Ectodermal cell (in vitro differentiated cells): Measurements from ENCODE around the gene SEC24C.
"Not testable (repeated sequence)": the region's sequence is repeated elsewhere in the genome, so short reads cannot be mapped to it uniquely, and the experiment has no call there.

ENCODE experiments used
- H3K27ac ChIP-seq: 2 replicates; pipeline ENCODE4 v1.7.0; 2013; ENCODE audit warnings: mild to moderate bottlenecking, low read depth, low read length; ENCODE audit not compliant: insufficient read depth, poor library complexity, severe bottlenecking
- H3K27me3 ChIP-seq: 2 replicates; pipeline ENCODE4 v1.7.0; 2013; ENCODE audit warnings: mild to moderate bottlenecking, low read length; ENCODE audit not compliant: insufficient read depth, control insufficient read depth, poor library complexity, severe bottlenecking
- H3K36me3 ChIP-seq: one replicate; pipeline ENCODE4 v1.7.0; 2013; ENCODE audit warnings: low read length; ENCODE audit not compliant: control insufficient read depth, insufficient read depth
- H3K4me1 ChIP-seq: one replicate; pipeline ENCODE4 v1.7.0; 2013; ENCODE audit warnings: low read length; ENCODE audit not compliant: control insufficient read depth, insufficient read depth
- H3K4me3 ChIP-seq: 2 replicates; pipeline ENCODE4 v1.7.0; 2013; ENCODE audit warnings: low read depth, low read length, control low read depth; ENCODE audit not compliant: insufficient read depth
- H3K9me3 ChIP-seq: 2 replicates; pipeline ENCODE4 v1.7.0; 2013; ENCODE audit warnings: mild to moderate bottlenecking, low read length, moderate library complexity; ENCODE audit not compliant: control insufficient read depth
- WGBS, 2 experiments: methylation state at CpG; one replicate each; pipeline ENCODE4 v1.1.7; 2013; ENCODE audit warnings: missing lambda C conversion rate in 2 of 2; 5-methylcytosine and 5-hydroxymethylcytosine counted together

SEC24C gene

DNA sequence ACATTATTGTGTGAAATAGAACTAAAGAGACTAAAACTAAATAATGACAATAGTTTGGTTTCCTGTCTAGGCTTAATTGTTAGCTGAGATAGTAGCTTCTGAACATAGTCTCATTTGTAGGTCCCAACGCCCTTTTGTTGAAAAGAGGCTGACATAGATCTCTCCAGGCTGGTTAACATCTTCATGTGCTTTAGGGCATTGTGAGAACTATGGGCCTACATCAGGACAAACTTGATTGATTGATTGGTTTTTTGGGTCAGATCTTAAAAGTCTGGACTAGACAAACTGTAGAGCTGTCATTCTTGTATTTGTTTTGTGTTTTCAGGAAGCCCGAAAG lies 38.5 kb downstream of the SEC24C start:
- Histone ChIP-seq H3K4me1 (peaks cover 18% of the 10 kb centered on the region), H3K36me3 (peaks cover 8% of the 10 kb centered on the region), H3K27me3 (no peaks in the 10 kb centered on the region), H3K4me3 (peak overlapping the region; percentile 98), H3K27ac (no peak overlapping the region), H3K9me3 (no peaks in the 10 kb centered on the region)
- 60 to 63% methylated on average over 2 of the region's 2 CpGs for WGBS, 2 experiments

DNA sequence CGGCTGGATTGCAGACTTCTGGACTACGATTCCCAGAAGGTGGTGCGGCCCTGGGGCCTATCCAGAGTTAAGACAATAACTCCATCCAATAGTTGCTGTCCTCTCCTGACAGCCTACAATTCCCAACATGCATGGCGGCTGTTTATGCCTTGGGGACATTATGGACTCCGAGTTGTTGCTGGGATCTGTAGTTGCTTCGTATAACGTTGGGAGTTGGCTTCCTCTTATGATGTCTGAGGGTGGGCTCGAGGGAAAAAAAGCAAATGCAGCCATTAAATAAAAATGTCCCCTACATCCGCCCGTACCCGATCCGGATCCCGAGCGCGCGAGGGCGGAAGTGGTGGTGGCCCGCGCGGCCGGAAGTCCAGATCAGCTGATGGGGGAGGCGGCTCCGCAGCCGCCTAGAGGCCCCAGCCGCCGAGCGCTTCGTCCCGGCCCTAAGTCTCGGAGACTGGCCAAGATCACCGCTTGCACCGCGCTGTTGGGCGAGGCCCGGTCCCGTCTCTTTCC lies 41.1 kb downstream of the SEC24C start, which contains the start of gene ZSWIM8:
Gene ZSWIM8, plus strand, starts transcription at position 396 of the 510 bp plus-strand sequence. CDS start 273 bp downstream, outside the sequence.
- WGBS, 2 experiments: 0% methylated on average over 36 of the region's 36 CpGs
- H3K27ac ChIP-seq: no peak within 1 kb of the TSS
- peak within 1 kb of the TSS; percentile 82 for H3K4me3 ChIP-seq
- peaks cover 11% of the 10 kb centered on the region for H3K36me3 ChIP-seq
- no peaks in the 10 kb centered on the region for H3K27me3 ChIP-seq
- peaks cover 13% of the 10 kb centered on the region for H3K4me1 ChIP-seq
- no peaks in the 10 kb centered on the region for H3K9me3 ChIP-seq

DNA sequence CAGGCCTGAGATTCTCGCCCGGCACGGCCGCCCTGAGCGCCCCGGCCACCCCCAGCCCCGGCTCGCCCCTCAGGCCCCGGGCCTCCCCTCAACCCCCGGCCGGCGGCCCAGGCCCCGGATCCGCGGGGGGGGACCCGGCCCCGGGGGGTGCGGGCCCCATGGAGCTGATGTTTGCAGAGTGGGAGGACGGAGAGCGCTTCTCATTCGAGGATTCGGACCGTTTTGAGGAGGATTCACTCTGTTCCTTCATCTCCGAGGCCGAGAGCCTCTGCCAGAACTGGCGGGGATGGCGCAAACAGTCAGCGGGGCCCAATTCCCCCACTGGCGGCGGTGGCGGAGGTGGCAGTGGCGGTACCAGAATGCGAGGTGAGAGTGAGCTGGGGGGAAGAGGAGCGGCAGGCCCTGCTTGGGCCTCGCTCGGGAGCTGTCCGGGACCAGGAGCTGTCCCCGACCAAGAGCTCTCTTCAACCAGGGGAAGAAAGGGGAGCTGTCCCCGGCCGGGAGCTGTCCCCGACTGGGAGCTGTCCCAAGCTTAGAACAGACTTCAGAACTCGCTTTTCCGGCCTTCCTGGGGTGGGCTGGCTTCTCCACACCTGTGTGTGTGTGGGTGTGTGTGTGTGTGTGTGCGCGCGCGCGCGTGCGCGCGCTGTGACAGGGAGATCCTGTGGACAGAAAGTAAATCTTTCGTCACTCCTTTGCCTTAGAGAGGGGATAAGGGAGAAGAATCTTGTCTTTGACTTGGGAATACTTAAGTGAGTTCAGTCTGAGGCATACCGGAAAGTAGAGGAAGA lies 41.7 kb downstream of the SEC24C start:
- H3K4me3 ChIP-seq: peak overlapping the region; percentile 82
- no peak overlapping the region for H3K27ac ChIP-seq
- no peaks in the 10 kb centered on the region for H3K27me3 ChIP-seq
- 1 to 2% methylated on average over 54 of the region's 54 CpGs for WGBS, 2 experiments
- H3K4me1 ChIP-seq: peaks cover 8% of the 10 kb centered on the region
- peaks cover 14% of the 10 kb centered on the region for H3K36me3 ChIP-seq
- no peaks in the 10 kb centered on the region for H3K9me3 ChIP-seq

DNA sequence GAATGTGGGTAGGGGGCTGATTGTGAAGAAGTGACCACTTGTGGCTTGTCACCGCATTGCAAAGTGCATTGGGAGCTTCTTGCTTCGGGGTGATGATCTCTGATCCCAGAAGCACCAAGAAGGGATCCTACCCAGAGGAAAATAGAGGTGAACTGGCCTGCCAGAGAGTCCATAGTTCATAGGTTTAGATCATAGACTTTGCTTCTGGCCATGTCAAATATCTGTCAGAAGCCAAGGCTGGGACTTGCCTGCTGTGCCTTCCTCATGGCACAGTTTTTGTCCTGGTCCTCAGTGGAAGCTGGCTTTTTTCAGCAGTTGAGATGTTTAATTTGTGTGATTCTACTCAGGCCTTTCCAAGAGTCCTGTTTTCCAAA lies 42.3 kb downstream of the SEC24C start:
- 21 to 25% methylated on average over 2 of the region's 2 CpGs for WGBS, 2 experiments
- H3K27ac ChIP-seq: no peak overlapping the region

DNA sequence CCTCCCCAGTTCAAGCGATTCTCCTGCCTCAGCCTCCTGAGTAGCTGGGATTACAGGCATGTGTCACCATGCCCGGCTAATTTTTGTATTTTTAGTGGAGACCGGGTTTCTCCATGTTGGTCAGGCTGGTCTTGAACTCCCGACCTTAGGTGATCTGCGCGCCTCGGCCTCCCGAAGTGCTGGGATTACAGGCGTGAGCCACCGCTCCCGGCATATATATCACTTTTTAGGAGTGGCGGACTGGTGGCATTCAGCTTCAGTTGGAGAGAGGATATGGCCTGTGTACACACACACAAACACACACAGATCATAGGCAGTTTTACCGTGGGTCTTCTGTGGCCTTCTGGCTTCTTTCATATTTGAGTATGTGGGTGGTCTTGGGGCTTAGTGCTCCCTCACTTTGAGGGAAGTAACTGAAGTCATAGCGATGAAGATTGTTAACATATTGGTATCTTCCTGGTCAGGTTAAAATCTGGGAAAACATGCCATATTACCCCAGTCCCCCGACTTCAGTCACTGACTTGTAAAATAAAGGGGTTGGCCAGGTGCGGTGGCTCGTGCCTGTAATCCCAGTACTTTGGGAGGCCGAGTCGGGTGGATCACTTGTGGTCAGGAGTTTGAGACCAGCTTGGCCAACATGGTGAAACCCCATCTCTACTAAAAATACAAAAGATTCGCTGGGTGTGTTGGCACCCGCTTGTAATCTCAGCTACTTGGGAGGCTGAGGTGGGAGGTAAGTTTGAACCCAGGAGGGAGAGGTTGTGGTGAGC lies 43.0 kb downstream of the SEC24C start:
- H3K27ac ChIP-seq, H3K4me1 ChIP-seq, H3K4me3 ChIP-seq, H3K27me3 ChIP-seq, H3K9me3 ChIP-seq: not testable (repeated sequence)
- WGBS, 2 experiments: 92 to 93% methylated on average over 21 of the region's 21 CpGs
- peaks cover 26% of the 10 kb centered on the region for H3K36me3 ChIP-seq

More for the DNA sequence above, 42.3 kb downstream of the SEC24C start:
- Histone ChIP-seq H3K36me3 (peaks cover 19% of the 10 kb centered on the region), H3K4me1 (peaks cover 5% of the 10 kb centered on the region), H3K9me3 (no peaks in the 10 kb centered on the region), H3K27me3 (no peaks in the 10 kb centered on the region), H3K4me3 (peak overlapping the region; percentile 82)

DNA sequence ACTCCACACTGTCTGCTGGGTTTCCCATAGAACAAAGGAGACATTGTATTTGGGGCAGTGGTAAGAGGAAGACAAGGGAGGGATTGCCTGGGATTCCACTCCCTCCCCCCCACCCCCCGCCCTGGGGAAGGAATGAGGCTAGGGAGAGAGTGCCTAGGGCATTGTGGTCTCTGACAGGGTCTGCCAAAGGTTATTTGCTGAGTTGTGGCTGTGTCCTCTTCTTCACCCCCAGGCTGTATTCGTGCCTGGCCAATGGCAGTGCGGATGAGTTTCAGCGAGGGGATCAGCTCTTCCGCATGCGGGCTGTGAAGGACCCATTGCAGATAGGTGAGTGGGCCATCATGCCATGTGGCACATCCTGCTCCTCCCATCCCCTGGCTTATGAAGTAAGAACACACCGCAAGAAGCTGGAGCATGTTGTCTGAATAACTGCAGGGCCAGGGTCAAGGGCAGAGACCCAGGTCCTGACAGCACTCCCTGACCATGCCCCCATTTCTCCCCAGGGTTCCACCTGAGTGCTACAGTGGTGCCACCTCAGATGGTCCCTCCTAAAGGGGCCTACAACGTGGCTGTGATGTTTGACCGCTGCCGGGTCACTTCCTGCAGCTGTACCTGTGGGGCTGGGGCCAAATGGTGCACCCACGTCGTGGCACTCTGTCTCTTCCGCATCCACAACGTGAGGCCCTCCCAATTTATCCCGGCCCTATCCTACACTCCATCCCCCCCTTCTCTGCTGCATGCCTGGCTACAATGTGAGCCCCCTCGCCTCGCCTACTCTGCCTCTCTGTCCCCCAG lies 44.9 kb downstream of the SEC24C start:
- Histone ChIP-seq H3K4me1 (no peaks in the 10 kb centered on the region), H3K27me3 (no peaks in the 10 kb centered on the region), H3K27ac (no peak overlapping the region), H3K9me3 (no peaks in the 10 kb centered on the region), H3K4me3 (no peak overlapping the region), H3K36me3 (peaks cover 44% of the 10 kb centered on the region)
- 92 to 94% methylated on average over 17 of the region's 17 CpGs for WGBS, 2 experiments

DNA sequence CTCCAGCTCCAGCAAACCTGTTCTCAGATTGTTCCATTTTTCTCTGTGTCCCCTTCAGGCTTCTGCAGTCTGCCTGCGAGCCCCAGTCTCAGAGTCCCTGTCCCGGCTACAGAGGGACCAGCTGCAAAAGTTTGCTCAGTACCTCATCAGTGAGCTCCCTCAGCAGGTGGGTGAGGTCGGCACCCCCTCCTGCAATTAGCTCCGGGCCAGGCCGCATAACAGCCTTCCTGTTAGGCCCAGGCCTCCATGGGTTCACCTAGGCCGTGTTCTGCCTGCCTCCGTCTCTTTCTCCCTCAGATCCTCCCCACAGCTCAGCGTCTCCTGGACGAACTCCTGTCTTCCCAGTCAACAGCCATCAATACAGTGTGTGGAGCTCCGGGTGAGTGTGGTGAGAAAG lies 45.5 kb downstream of the SEC24C start:
- H3K4me1 ChIP-seq: no peaks in the 10 kb centered on the region
- 94% methylated on average over 8 to 10 of the region's 10 CpGs for WGBS, 2 experiments

DNA sequence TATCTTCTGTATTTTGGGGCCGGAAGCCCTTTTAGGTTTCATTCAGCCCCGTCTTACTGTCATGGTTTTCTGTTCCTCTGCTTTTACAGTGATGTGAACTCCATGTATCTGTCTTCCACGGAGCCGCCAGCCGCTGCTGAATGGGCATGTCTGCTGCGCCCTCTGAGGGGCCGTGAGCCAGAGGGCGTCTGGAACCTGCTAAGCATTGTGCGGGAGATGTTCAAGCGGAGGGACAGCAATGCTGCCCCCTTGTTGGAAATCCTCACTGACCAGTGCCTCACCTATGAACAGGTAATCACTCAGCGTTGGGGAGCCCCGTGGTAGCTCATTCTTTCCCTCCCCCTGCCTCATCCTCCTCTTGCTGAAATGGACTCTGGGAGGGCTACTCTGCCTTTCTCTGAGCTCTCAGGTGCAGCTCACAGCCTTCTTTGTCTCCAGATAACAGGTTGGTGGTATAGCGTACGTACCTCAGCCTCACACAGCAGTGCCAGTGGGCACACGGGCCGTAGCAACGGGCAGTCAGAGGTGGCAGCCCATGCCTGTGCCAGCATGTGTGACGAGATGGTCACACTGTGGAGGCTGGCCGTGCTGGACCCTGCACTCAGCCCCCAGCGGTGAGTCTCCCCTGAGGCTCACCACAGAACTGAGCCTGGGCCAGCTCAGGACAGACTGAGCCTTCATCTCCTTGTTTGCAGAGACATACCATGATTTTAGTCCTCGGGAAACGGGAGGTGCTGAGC lies 46.9 kb downstream of the SEC24C start:
- WGBS, 2 experiments: 95 to 96% methylated on average over 22 of the region's 22 CpGs
- H3K9me3 ChIP-seq: no peaks in the 10 kb centered on the region
- no peak overlapping the region for H3K27ac ChIP-seq
- H3K36me3 ChIP-seq: peaks cover 46% of the 10 kb centered on the region
- H3K4me3 ChIP-seq: no peak overlapping the region
- H3K4me1 ChIP-seq: no peaks in the 10 kb centered on the region
- H3K27me3 ChIP-seq: no peaks in the 10 kb centered on the region

More for the DNA sequence above, 45.5 kb downstream of the SEC24C start:
- Histone ChIP-seq H3K36me3 (peaks cover 46% of the 10 kb centered on the region), H3K4me3 (no peak overlapping the region), H3K9me3 (no peaks in the 10 kb centered on the region), H3K27ac (no peak overlapping the region), H3K27me3 (no peaks in the 10 kb centered on the region)

DNA sequence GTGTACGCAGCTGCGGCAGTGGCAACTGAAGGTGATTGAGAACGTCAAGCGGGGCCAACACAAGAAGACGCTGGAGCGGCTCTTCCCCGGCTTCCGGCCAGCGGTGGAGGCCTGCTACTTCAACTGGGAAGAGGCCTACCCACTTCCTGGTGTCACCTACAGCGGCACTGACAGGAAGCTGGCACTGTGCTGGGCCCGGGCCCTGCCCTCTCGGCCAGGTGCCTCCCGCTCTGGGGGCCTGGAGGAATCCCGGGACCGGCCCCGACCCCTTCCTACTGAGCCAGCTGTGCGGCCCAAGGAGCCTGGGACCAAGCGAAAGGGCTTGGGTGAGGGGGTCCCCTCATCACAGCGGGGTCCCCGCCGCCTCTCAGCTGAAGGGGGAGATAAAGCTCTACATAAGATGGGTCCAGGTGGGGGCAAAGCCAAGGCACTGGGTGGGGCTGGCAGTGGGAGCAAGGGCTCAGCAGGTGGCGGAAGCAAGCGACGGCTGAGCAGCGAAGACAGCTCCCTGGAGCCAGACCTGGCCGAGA lies 47.8 kb downstream of the SEC24C start:
- Histone ChIP-seq H3K9me3 (no peaks in the 10 kb centered on the region), H3K4me1 (no peaks in the 10 kb centered on the region), H3K36me3 (peaks cover 46% of the 10 kb centered on the region), H3K4me3 (no peak overlapping the region), H3K27me3 (no peaks in the 10 kb centered on the region), H3K27ac (no peak overlapping the region)
- 96% methylated on average over 26 of the region's 26 CpGs for WGBS, 2 experiments
